Activated CD4-positive, CD25-positive, alpha-beta regulatory T cell treated with anti-CD3 and anti-CD28 coated beads, Interleukin-2, amount 50 U/mL, for 24 hours (primary cell): ENCODE measurements around the gene FNDC3B.

Experiments used
- ATAC-seq, 2 donors: fragments of 150-1000 bp; cut with Tn5 transposase; one replicate each; pipeline ENCODE4 v1.10.0; 2021; ENCODE audit warnings: mild to moderate bottlenecking in 1 of 2, moderate library complexity in 1 of 2

The FNDC3B gene

GRCh38 chr3:172194702-172195406, 155.5 kb downstream of the FNDC3B start:
- peak; percentile 67 to 78 for ATAC-seq

GRCh38 chr3:172195407-172195754, 156.0 kb downstream of the FNDC3B start:
- ATAC-seq, result no peak

- ATAC-seq, result no peak
Observed at GRCh38 chr3:172197344-172197743, 158.0 kb downstream of the FNDC3B start.

GRCh38 chr3:172198428-172198827, 159.1 kb downstream of the FNDC3B start:
- ATAC-seq, result no peak

GRCh38 chr3:172199850-172200369, 160.5 kb downstream of the FNDC3B start:
- ATAC-seq, result no peak

GRCh38 chr3:172201136-172201869, 161.9 kb downstream of the FNDC3B start:
- no peak for ATAC-seq

- no peak for ATAC-seq
Observed at GRCh38 chr3:172201870-172202236, 162.5 kb downstream of the FNDC3B start.

- ATAC-seq, result no peak
Observed at GRCh38 chr3:172202797-172203196, 163.4 kb downstream of the FNDC3B start.

GRCh38 chr3:172203522-172204258, 164.3 kb downstream of the FNDC3B start:
- ATAC-seq, result no peak

GRCh38 chr3:172204716-172205115, 165.3 kb downstream of the FNDC3B start:
- ATAC-seq, result no peak

GRCh38 chr3:172208586-172209332, 169.4 kb downstream of the FNDC3B start:
- ATAC-seq, result no peak

GRCh38 chr3:172209333-172210321, 170.2 kb downstream of the FNDC3B start:
- no peak for ATAC-seq

- no peak for ATAC-seq
Observed at GRCh38 chr3:172210355-172210754, 171.0 kb downstream of the FNDC3B start.

- no peak for ATAC-seq
Observed at GRCh38 chr3:172211123-172211522, 171.7 kb downstream of the FNDC3B start.

- ATAC-seq, result peak; percentile 53 to 60
Observed at GRCh38 chr3:172213200-172213599, 173.8 kb downstream of the FNDC3B start.

- no peak for ATAC-seq
Observed at GRCh38 chr3:172213904-172214303, 174.5 kb downstream of the FNDC3B start.

GRCh38 chr3:172216267-172216666, 176.9 kb downstream of the FNDC3B start:
- ATAC-seq, result no peak

GRCh38 chr3:172216911-172217310, 177.5 kb downstream of the FNDC3B start:
- no peak for ATAC-seq

- no peak for ATAC-seq
Observed at GRCh38 chr3:172217877-172218276, 178.5 kb downstream of the FNDC3B start.

GRCh38 chr3:172218350-172219323, 179.3 kb downstream of the FNDC3B start:
- ATAC-seq, result no peak
